HG03064 (cell line): ENCODE measurements around the gene CXCR3.
"Not testable (repeated sequence)": the region's sequence is repeated elsewhere in the genome, so short reads cannot be mapped to it uniquely, and the experiment has no call there.

Source experiments
- ATAC-seq: cut with Tn5 transposase; IDR thresholded peaks from one replicate; pipeline ENCODE4 v1.9.1; 2021; ENCODE audit warnings: low read depth; ENCODE audit not compliant: unreplicated experiment

Gene CXCR3

GRCh38 chrX:71618303-71618721 is at the start of gene CXCR3:
Gene CXCR3 (minus strand): TSS chrX:71618511. CDS start chrX:71618449, 62 bp downstream.
- ATAC-seq = peak; percentile 45

DNA sequence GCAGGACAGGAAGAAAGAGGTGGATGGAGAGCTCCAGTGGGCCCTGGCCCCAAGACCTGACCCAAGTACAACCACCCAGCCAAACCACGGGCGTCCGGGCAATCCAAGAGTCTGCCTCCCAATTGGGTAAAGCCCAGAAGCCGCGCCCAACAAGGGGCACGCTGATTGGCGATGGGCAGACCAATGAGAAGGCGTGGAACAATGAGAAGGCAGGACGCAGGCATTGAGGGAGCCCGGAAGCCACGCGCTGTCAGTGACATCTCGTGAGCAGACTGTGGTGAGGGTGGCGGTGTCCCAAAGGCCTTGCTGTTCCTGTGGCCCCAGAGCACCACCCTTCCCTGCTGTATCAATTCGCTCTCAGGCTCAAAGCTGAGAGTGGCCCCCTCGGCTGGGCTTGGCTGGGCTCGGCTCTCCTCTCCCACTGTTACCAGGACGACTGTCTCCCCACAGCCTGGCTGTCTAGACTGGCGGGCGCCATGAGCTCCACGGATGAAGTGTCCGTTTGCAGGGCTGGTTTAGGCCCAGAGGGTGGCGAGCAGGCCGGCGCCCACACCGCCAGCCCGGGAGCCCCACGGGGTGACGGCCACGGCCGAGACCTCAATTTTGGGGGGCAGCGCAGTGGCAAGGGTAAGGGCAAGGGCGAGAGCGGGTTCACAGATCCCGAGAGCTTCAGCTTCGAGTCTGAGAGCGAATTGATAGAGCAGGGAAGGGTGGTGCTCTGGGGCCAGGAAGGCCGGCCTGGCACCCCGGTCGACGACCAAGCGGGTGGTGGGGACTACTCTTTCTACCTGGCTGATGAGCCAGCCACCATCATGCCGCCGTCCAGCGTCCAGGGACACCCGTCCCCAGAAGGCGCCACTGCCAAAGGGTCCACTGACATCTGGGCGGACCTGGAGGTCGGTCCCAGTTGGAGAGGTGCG is 49.3 kb upstream of the CXCR3 start, which contains the start of gene LOC101059915:
Gene LOC101059915, plus strand, starts transcription at position 219 of the 920 bp plus-strand sequence.
- no peak for ATAC-seq

- no peak for ATAC-seq
Measured at GRCh38 chrX:71666240-71667223, 48.2 kb upstream of the CXCR3 start.

DNA sequence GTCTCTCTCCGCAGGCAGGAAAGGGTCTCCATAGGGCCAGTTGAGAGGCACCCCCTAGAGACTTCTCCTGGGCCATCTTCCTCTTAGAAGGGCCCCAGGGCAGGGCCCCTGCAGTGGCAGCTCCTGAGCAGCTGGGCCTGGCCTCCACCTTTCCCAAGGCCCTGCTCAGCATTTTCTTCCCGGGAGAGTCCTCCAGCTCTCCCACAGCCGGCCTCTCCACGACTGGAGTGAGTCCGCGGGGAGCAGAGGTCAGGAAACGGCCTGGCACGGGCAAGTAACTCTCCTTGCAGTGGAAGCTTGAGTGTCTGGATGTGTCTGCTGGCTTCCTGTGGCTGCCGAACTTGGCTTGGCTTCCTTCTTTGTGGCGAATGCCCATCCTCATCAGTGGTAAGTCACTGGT is 47.4 kb upstream of the CXCR3 start:
- ATAC-seq = no peak

DNA sequence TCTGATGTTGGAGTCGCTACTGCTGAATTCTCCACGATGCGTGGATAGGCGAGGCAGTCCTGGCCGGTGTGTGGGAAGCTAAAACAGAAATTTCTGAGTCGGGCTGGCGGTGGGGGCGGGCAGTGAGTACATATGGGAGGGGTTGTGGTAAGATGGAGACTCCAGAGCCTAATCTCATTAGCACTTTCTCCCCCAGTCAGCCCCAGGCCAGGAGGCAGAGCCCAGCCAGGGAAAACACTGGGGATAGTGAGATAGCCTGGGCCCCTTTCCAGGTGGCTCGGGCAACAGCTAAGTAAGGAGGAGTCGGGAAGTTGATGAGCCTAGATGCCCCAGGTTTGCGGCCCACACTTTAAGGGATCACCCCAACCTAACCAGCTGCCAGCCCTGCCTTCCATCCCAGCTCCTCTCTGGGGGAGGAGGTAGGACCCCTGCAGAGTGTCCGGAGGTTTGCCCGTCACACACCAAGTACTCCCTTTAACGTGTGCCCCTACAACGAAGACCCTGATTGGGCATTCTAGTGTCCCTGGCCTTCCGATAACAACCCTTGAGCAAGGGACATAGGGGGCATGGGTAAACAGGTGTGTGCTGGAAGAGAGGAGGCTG is 46.7 kb upstream of the CXCR3 start:
- ATAC-seq = no peak

DNA sequence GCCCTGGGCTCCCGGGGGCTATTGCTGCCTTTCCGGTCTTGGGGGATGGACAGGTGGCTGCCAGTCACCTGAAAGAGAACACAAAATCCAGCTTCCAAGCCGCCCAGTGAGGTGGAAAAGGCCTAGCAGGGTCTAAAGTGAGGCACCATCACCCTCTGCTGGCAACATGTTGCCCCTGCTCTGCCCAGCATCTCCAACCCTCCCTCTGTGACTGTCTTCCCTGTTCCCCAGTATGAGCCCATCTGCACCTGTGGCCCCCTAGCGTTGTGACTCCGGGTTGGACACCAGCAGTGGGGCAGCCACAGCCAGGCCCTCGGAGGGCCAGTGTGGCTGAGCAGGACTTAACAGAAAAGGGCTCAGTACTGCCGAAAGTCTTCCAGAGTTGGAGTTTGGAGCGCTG is 45.9 kb upstream of the CXCR3 start:
- not testable (repeated sequence) for ATAC-seq

- not testable (repeated sequence) for ATAC-seq
Measured at GRCh38 chrX:71663238-71663637, 44.9 kb upstream of the CXCR3 start.

GRCh38 chrX:71662654-71663053 is 44.3 kb upstream of the CXCR3 start:
- not testable (repeated sequence) for ATAC-seq

- no peak for ATAC-seq
Measured at GRCh38 chrX:71661919-71662318, 43.6 kb upstream of the CXCR3 start.

GRCh38 chrX:71660562-71661416 is 42.5 kb upstream of the CXCR3 start:
- no peak for ATAC-seq

GRCh38 chrX:71659959-71660358 is 41.6 kb upstream of the CXCR3 start:
- ATAC-seq = no peak

- ATAC-seq = no peak
Measured at GRCh38 chrX:71659342-71659741, 41.0 kb upstream of the CXCR3 start.

GRCh38 chrX:71657267-71657666 is 39.0 kb upstream of the CXCR3 start:
- ATAC-seq = no peak

GRCh38 chrX:71653344-71653743 is 35.0 kb upstream of the CXCR3 start:
- ATAC-seq = no peak

DNA sequence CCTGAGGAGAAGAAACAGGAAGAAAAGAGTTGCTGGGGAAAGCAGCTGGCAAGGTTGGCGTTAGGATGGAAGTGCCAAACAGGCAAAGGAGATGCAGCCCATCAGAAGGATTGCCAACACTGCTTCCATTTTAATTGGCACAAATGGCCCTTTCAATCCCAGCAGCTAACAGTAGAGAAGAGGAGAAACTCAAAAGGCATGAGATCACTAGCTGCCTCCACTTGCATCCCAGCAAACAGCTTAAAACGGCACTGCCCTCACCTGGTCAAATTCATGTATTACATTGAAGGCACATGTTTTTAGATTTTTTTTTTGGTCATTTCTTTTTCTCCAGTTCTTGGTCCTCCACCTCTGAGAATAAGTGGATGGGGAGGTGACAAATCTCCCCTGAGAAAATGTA is 34.1 kb upstream of the CXCR3 start:
- no peak for ATAC-seq

DNA sequence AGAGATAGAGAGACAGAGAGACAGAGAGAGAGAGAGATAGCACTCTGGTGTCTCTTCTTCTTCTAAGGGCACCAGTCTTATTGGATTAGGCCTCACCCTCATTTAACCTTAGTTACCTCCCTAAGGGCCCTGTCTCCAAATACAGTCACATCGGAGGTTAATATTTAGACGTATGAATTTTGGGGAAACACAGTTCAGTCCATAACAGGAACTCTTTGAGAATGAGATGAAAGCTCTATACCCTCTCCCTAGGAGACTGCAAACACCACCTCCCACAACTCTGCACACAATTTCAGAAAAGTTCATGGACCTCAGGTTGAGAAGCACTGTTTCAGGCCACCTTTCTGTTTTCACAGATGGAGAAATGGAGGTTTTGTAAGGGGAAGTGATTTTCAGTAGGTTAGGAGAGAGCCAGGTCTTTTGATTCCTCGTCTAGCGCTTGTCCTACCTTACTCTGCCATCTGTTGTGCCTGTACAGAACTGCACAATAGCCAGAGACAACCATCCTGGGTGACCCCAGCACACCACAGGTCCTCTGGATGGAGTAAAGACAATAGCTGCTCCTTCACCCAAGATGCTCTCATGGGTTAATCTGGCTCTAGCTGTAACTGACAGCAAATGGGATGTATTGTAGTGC is 32.1 kb upstream of the CXCR3 start:
- ATAC-seq = no peak

DNA sequence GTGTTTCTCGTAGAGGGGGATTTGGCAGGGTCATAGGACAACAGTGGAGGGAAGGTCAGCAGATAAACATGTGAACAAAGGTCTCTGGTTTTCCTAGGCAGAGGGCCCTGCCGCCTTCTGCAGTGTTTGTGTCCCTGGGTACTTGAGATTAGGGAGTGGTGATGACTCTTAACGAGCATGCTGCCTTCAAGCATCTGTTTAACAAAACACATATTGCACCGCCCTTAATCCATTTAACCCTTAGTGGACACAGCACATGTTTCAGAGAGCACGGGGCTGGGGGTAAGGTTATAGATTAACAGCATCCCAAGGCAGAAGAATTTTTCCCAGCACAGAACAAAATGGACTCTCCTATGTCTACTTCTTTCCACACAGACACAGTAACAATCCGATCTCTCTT is 26.1 kb upstream of the CXCR3 start:
- not testable (repeated sequence) for ATAC-seq

- no peak for ATAC-seq
Measured at GRCh38 chrX:71640002-71640401, 21.7 kb upstream of the CXCR3 start.

DNA sequence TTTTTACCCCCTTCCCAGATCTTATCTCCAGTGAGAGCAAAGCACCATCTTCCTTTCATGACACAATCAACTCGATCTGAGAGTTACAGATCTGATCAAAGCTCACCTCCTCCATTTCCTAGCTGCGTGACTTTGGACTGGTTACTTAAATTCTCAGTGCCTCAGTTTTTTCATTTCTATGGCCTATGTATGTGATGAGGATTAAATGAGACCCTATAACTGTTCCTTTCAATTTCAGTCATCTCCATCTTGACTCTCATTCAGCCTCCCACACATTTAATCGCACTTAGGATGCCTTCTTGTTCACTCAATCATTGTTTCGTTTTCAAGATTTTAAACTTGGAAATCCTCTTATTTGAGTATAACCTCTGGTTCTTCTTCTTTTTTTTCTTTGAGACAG is 20.1 kb upstream of the CXCR3 start:
- no peak for ATAC-seq
